ENCODE data around the gene TSPAN1. TPM values are rescaled to one million over a fixed set of nuclear protein-coding genes. Genes with fewer than 3 reads are reported as not detected.

Gene TSPAN1
- polyA plus RNA-seq, 3 donors, result 51.5 to 97.3 (median 53.7) TPM

Other genes with a start within 250 kb of the TSPAN1 start
- gene PIK3R3, start 42.5 kb upstream of the TSPAN1 start, polyA plus RNA-seq (ENCODE audit: insufficient read length in 3 of 3), result 10 to 100 TPM; 19.8 to 32.3 (median 32.3) TPM
- gene P3R3URF, start 1.4 kb downstream of the TSPAN1 start, polyA plus RNA-seq (ENCODE audit: insufficient read length in 3 of 3), result not detected
- 10 to 100 TPM; 71.1 to 92.8 (median 80.0) TPM for gene POMGNT1, start 23.3 kb downstream of the TSPAN1 start, polyA plus RNA-seq (ENCODE audit: insufficient read length in 3 of 3)
- 1 to 10 TPM; 2.7 to 6.1 (median 2.7) TPM for gene LURAP1, start 28.2 kb downstream of the TSPAN1 start, polyA plus RNA-seq (ENCODE audit: insufficient read length in 3 of 3)
- 10 to 100 TPM; 12.6 to 15.5 (median 13.2) TPM for gene RAD54L, start 72.7 kb downstream of the TSPAN1 start, polyA plus RNA-seq (ENCODE audit: insufficient read length in 3 of 3)
- 10 to 100 TPM; 82.3 to 96.8 (median 90.6) TPM for gene LRRC41, start 128.5 kb downstream of the TSPAN1 start, polyA plus RNA-seq (ENCODE audit: insufficient read length in 3 of 3)
- 100 to 1,000 TPM; 371 to 472 (median 423) TPM for gene UQCRH, start 128.6 kb downstream of the TSPAN1 start, polyA plus RNA-seq (ENCODE audit: insufficient read length in 3 of 3)
- 10 to 100 TPM; 26.9 to 31.7 (median 28.2) TPM for gene NSUN4, start 165.7 kb downstream of the TSPAN1 start, polyA plus RNA-seq (ENCODE audit: insufficient read length in 3 of 3)
- 10 to 100 TPM; 20.8 to 34.7 (median 24.6) TPM for gene FAAH, start 219.2 kb downstream of the TSPAN1 start, polyA plus RNA-seq (ENCODE audit: insufficient read length in 3 of 3)